GM12872 (cell line): ENCODE measurements around the gene VILL.

ENCODE experiments used
- TF ChIP-seq, protein P1 (sequence below): IDR thresholded peaks from 3 replicates; pipeline ENCODE4 v1.5.1; 2011; ENCODE audit warnings: low read depth, mild to moderate bottlenecking, low read length, moderate library complexity; ENCODE audit not compliant: insufficient read depth

The VILL gene

DNA sequence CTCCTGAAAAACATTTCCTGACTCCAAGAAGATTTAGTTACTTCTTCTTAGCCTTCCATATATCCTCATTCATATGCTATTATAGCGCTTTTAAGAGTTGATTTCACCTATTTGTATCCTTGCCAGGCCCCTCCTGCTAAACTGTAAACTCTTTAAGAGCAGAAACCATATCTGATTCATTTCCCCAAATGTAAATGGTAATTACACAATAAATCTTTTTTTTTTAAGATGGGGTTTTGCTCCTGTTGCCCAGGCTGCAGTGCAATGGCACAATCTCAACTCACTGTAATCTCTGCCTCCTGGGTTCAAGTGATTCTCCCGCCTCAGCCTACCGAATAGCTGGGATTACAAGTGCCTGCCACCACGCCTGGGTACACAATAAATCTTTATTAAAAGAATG lies 52.9 kb downstream of the VILL start:
- TF ChIP-seq, protein P1, sequence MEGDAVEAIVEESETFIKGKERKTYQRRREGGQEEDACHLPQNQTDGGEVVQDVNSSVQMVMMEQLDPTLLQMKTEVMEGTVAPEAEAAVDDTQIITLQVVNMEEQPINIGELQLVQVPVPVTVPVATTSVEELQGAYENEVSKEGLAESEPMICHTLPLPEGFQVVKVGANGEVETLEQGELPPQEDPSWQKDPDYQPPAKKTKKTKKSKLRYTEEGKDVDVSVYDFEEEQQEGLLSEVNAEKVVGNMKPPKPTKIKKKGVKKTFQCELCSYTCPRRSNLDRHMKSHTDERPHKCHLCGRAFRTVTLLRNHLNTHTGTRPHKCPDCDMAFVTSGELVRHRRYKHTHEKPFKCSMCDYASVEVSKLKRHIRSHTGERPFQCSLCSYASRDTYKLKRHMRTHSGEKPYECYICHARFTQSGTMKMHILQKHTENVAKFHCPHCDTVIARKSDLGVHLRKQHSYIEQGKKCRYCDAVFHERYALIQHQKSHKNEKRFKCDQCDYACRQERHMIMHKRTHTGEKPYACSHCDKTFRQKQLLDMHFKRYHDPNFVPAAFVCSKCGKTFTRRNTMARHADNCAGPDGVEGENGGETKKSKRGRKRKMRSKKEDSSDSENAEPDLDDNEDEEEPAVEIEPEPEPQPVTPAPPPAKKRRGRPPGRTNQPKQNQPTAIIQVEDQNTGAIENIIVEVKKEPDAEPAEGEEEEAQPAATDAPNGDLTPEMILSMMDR: no peak

DNA sequence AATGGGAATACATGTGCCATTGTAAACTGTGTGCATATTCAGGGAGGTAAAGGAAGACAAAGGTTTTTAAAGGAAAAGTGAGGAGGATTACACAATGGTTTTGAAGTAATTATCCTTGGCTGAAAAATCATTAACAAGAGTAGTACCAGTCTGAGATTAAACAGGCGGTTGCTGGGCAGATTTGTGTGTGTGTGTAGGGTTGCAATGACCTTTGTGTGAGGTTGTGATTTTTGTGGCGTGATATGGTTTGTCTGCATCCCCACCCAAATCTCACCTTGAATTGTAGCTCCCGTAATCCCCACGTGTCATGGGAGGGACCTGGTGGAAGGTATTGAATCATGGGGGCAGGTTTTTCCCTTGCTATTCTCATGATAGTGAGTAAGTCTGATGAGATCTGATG lies 55.4 kb downstream of the VILL start:
- TF ChIP-seq, protein P1: no peak

DNA sequence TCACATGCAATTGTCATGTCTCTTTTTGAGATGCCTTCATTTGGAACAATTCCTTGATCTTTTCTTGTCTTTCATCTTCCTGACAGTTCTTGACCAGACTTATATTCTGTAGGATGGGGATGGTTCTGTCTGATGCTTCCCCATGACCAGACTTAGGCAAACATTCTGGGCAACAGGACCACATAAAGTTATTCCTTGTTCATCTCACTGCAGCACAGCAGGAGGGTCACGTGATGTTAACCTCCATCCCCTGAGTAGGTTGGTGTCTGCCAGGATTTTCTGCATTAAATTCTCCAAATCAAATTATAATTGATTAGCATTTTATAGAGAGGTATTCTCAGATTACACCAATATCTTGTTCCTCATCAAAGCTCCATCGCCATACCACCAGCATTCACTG lies 56.2 kb downstream of the VILL start:
- TF ChIP-seq, protein P1: no peak

DNA sequence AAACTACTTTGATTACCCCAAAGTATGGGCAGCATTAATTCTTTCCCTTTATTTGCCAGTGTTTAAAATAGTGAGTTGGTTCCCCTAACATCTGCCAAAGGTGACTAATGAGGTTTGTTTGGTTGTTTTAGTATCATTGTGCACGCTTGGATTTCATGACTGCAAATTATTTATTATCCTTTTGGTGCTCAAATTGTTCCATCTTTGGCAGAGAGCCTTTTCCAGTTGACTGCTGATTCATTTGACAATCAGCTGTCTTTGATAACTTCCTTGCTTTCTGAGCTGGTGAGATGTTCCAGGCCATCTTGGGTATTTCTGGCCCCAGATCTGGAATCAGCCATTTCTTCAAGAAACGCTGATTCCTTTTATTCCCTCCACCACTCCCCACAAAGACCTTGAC lies 57.3 kb downstream of the VILL start:
- TF ChIP-seq, protein P1: no peak

DNA sequence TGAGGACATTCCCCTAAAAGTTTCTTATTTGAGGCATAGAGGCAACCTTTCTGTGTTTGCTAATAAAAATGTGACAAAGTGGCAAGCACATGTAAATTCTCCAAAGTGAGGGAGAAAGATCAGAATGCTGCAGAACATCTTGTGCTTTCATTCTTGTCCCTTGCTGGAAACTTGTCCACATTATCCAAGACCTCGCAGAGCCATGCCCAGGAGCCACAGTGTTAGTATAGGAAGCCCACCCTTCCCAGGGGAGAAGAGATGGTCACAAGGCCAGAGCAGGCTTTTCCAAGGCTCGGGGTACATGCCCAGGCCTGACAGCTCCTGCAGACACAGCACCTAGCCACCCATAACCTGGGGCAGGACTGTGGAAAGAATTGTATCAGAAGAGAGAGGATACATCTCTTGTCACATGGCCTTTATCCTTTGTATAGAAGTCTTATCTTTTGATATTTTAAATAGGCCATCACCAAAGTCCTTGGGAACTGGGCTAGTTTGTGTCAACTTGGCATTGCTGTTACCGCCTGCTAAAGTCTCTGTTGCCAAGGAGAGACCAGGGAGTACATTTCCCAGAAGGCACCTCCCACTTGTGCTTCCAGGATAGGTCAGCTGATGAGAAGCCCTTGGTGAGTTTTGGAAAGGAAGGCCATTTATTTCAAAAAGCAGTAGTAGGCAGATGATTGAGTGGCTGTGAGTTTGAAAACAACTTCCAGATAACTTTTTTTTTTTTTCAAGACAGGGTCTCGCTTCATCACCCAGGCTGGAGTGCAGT lies 59.0 kb downstream of the VILL start:
- TF ChIP-seq, protein P1: no peak

DNA sequence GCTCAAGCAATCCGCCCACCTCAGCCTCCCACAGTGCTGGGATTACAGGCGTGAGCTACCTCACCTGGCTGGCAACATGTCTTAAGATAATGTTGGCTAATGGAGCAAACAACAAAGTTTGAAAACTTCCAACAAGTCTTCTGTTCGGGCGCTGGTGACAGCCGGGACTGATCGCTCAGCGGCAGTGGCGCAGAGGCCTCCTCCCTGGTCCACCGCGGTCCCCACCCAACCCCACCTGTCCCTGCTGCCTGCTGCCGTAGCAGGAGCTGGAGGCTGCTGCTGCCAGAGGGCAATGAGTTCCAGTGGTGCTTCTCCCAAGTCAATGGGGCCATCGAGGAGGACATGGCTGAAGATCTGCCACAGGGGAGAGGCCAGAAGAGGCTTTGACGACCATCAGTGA lies 60.5 kb downstream of the VILL start:
- TF ChIP-seq, protein P1: no peak

DNA sequence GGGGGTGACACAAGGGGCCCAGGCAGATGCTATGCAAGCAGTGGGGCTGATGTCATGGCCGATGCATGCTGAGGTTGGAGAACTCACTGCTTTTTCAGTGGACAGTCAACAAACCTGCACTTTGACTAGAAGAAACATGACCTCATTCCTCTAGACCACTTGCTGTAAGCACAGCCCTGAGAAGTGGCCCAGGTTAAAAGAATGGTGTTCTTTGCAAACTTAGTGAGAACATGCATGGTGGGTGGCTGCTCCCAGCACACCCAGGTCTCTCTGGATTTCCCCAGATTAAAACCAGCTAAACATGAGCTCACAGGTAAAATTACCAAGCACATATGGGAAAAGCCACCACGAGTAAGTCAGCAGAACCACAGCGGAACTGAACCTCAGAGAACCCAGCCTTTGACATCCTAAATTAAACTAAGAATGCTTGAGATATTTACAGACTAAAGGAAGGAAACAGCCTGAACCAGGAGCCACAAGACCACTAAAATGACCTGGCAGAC lies 64.0 kb downstream of the VILL start:
- TF ChIP-seq, protein P1: no peak
